Brain microvascular endothelial cell (primary cell): ENCODE results near the gene DHTKD1.

Source experiments
- DNase-seq: peaks from one replicate; pipeline ENCODE4 v3.0.0-alpha.2; 2020
- H3K27ac ChIP-seq: fragments of 250-450 bp; sonication (Bioruptor Pico); 2 replicates; pipeline ENCODE4 v1.5.1; 2020; ENCODE audit warnings: mild to moderate bottlenecking, moderate library complexity
- H3K27me3 ChIP-seq: fragments of 250-450 bp; sonication (Bioruptor Pico); replicated peaks from 2 replicates; pipeline ENCODE4 v1.5.1; 2020; ENCODE audit warnings: mild to moderate bottlenecking
- H3K36me3 ChIP-seq: fragments of 250-450 bp; sonication (Bioruptor Pico); replicated peaks from 2 replicates; pipeline ENCODE4 v1.5.1; 2020; ENCODE audit warnings: mild to moderate bottlenecking
- H3K4me3 ChIP-seq: 2 replicates; pipeline ENCODE4 v1.5.1; 2011; ENCODE audit warnings: low read depth, mild to moderate bottlenecking, control low read depth, low read length, moderate library complexity
- CTCF ChIP-seq: IDR thresholded peaks from 2 replicates; pipeline ENCODE4 v1.5.1; 2011; ENCODE audit warnings: low read depth, mild to moderate bottlenecking, moderate library complexity, low read length, control low read depth, inconsistent platforms; ENCODE audit errors: missing control alignments
- in situ Hi-C: cut with HindIII; loops from 2 replicates; pipeline ENCODE4 v1.10.0; 2017; ENCODE audit warnings: low sequenced_read_pairs, low pct_ligation_motif_present

DHTKD1 gene

GRCh38 chr10:12156367-12157123 lies 87.8 kb downstream of the DHTKD1 start:
- H3K27me3 ChIP-seq = no peaks in the 10 kb centered on the region
- in situ Hi-C loops = no loop called here
- no peak overlapping the region for H3K27ac ChIP-seq
- H3K36me3 ChIP-seq = peaks cover 10% of the 10 kb centered on the region
- no peak for DNase-seq
- TF ChIP-seq CTCF = no peak
- H3K4me3 ChIP-seq = no peak overlapping the region

GRCh38 chr10:12158111-12158510 lies 89.4 kb downstream of the DHTKD1 start:
- TF ChIP-seq CTCF = no peak
- Histone ChIP-seq H3K4me3 (no peak overlapping the region), H3K36me3 (peaks cover 19% of the 10 kb centered on the region), H3K27me3 (no peaks in the 10 kb centered on the region), H3K27ac (no peak overlapping the region)
- in situ Hi-C loops = no loop called here
- no peak for DNase-seq

GRCh38 chr10:12160664-12161063 lies 91.9 kb downstream of the DHTKD1 start:
- Histone ChIP-seq H3K27me3 (no peaks in the 10 kb centered on the region), H3K27ac (no peak overlapping the region), H3K4me3 (no peak overlapping the region), H3K36me3 (peaks cover 32% of the 10 kb centered on the region)
- no peak for TF ChIP-seq CTCF
- DNase-seq = no peak
- in situ Hi-C loops = no loop called here

GRCh38 chr10:12162927-12163326 lies 94.2 kb downstream of the DHTKD1 start:
- Histone ChIP-seq H3K4me3 (no peak overlapping the region), H3K27ac (no peak overlapping the region), H3K36me3 (peaks cover 32% of the 10 kb centered on the region), H3K27me3 (no peaks in the 10 kb centered on the region)
- no peak for DNase-seq
- TF ChIP-seq CTCF = peak; percentile 7
- in situ Hi-C loops = no loop called here

- Histone ChIP-seq H3K27ac (no peak overlapping the region), H3K4me3 (no peak overlapping the region), H3K27me3 (no peaks in the 10 kb centered on the region), H3K36me3 (peaks cover 37% of the 10 kb centered on the region)
- TF ChIP-seq CTCF = no peak
- in situ Hi-C loops = no loop called here
- DNase-seq = no peak
Measured at GRCh38 chr10:12164085-12164484, 95.3 kb downstream of the DHTKD1 start.

- Histone ChIP-seq H3K4me3 (no peak overlapping the region), H3K27ac (no peak overlapping the region), H3K27me3 (no peaks in the 10 kb centered on the region), H3K36me3 (peaks cover 42% of the 10 kb centered on the region)
- TF ChIP-seq CTCF = no peak
- no peak for DNase-seq
- in situ Hi-C loops = no loop called here
Measured at GRCh38 chr10:12165036-12165435, 96.3 kb downstream of the DHTKD1 start.
